Activated T-cell treated with anti-CD3 and anti-CD28 coated beads, Interleukin-2, amount 50 U/mL, for 72 hours (primary cell): ENCODE results near the gene GNPNAT1. TPM values are rescaled to one million over a fixed set of nuclear protein-coding genes. Genes with fewer than 3 reads are reported as not detected.

ENCODE experiments used
- ATAC-seq, 2 donors: fragments of 150-1000 bp; cut with Tn5 transposase; replicated peaks in 1 of 2; 2 replicates each; pipeline ENCODE4 v1.10.0; 2021; ENCODE audit warnings: moderate library complexity in 2 of 2, mild to moderate bottlenecking in 1 of 2
- DNase-seq, 2 donors: peaks; one replicate each; pipeline ENCODE4 v3.0.0; 2021 to 2022; ENCODE audit warnings: mixed read lengths in 1 of 2
- H3K27ac Mint-ChIP-seq: one replicate; pipeline ENCODE4 v1.8.0; 2022; ENCODE audit warnings: mild to moderate bottlenecking, moderate library complexity, mixed read lengths
- H3K27me3 Mint-ChIP-seq: one replicate; pipeline ENCODE4 v1.8.0; 2022; ENCODE audit warnings: low read depth, mixed read lengths
- H3K36me3 Mint-ChIP-seq, 2 donors: one replicate each; pipeline ENCODE4 v1.8.0; 2022; ENCODE audit warnings: mixed read lengths in 2 of 2, mild to moderate bottlenecking in 1 of 2; ENCODE audit not compliant: insufficient read depth in 2 of 2
- H3K4me1 Mint-ChIP-seq: one replicate; pipeline ENCODE4 v1.8.0; 2022; ENCODE audit warnings: low read depth, mixed read lengths
- H3K4me3 Mint-ChIP-seq, 2 donors: one replicate each; pipeline ENCODE4 v1.8.0; 2022; ENCODE audit warnings: mild to moderate bottlenecking in 2 of 2, mixed read lengths in 2 of 2, moderate library complexity in 2 of 2
- H3K9me3 Mint-ChIP-seq, 2 donors: one replicate each; pipeline ENCODE4 v1.8.0; 2022; ENCODE audit warnings: mixed read lengths in 2 of 2
- total RNA-seq, 2 donors: library from RNA; stranded (reverse); gene quantifications; one replicate each; pipeline ENCODE4 v1.2.3, GENCODE V29; 2022

The GNPNAT1 gene
- total RNA-seq, 2 donors from 2014 or later = 16.3 to 19.9 TPM

- Mint-ChIP-seq H3K27ac (no peak overlapping the region), H3K36me3 (no peaks in the 10 kb centered on the region), H3K4me1 (no peaks in the 10 kb centered on the region), H3K4me3 (no peak overlapping the region), H3K27me3 (no peaks in the 10 kb centered on the region), H3K9me3 (no peaks in the 10 kb centered on the region)
- no peak for ATAC-seq
- no peak for DNase-seq
Measured at GRCh38 chr14:52806115-52806514, 14.7 kb upstream of the GNPNAT1 start.

- Mint-ChIP-seq H3K36me3 (no peaks in the 10 kb centered on the region), H3K27me3 (no peaks in the 10 kb centered on the region), H3K9me3 (peaks cover 0 to 3% of the 10 kb centered on the region in 2 donors), H3K4me1 (no peaks in the 10 kb centered on the region), H3K27ac (no peak overlapping the region), H3K4me3 (no peak overlapping the region)
- DNase-seq (no peak), ATAC-seq (no peak)
Measured at GRCh38 chr14:52802597-52802996, 11.2 kb upstream of the GNPNAT1 start.

- no peak for DNase-seq
- H3K4me1 Mint-ChIP-seq = no peaks in the 10 kb centered on the region
- ATAC-seq = peak; percentile 58 to 84
- no peak overlapping the region for H3K4me3 Mint-ChIP-seq
- peaks cover 0 to 4% of the 10 kb centered on the region in 2 donors for H3K9me3 Mint-ChIP-seq
- H3K27ac Mint-ChIP-seq = no peak overlapping the region
- no peaks in the 10 kb centered on the region for H3K27me3 Mint-ChIP-seq
- peaks cover 2 to 5% of the 10 kb centered on the region in 2 donors for H3K36me3 Mint-ChIP-seq
Measured at GRCh38 chr14:52801014-52801712, 9.8 kb upstream of the GNPNAT1 start.

GRCh38 chr14:52798826-52799225 lies 7.4 kb upstream of the GNPNAT1 start:
- H3K9me3 Mint-ChIP-seq = peaks cover 0 to 4% of the 10 kb centered on the region in 2 donors
- H3K27me3 Mint-ChIP-seq = no peaks in the 10 kb centered on the region
- no peaks in the 10 kb centered on the region for H3K4me1 Mint-ChIP-seq
- DNase-seq = no peak
- H3K27ac Mint-ChIP-seq = no peak overlapping the region
- ATAC-seq = no peak
- H3K36me3 Mint-ChIP-seq = peaks cover 2 to 9% of the 10 kb centered on the region in 2 donors
- H3K4me3 Mint-ChIP-seq = no peak overlapping the region

GRCh38 chr14:52797653-52798052 lies 6.2 kb upstream of the GNPNAT1 start:
- no peaks in the 10 kb centered on the region for H3K27me3 Mint-ChIP-seq
- no peak overlapping the region for H3K27ac Mint-ChIP-seq
- no peak for ATAC-seq
- peaks cover under 1% of the 10 kb centered on the region for H3K4me1 Mint-ChIP-seq
- peaks cover 0 to 4% of the 10 kb centered on the region in 2 donors for H3K9me3 Mint-ChIP-seq
- DNase-seq = no peak
- no peak overlapping the region for H3K4me3 Mint-ChIP-seq
- H3K36me3 Mint-ChIP-seq = peaks cover 2 to 9% of the 10 kb centered on the region in 2 donors

- ATAC-seq (no peak), DNase-seq (no peak)
- H3K27me3 Mint-ChIP-seq = no peaks in the 10 kb centered on the region
- H3K9me3 Mint-ChIP-seq = peaks cover 0 to 2% of the 10 kb centered on the region in 2 donors
- H3K4me3 Mint-ChIP-seq = no peak overlapping the region
- peaks cover 37% of the 10 kb centered on the region for H3K4me1 Mint-ChIP-seq
- peaks cover 2 to 9% of the 10 kb centered on the region in 2 donors for H3K36me3 Mint-ChIP-seq
- no peak overlapping the region for H3K27ac Mint-ChIP-seq
Measured at GRCh38 chr14:52793061-52793460, 1.7 kb upstream of the GNPNAT1 start.

GRCh38 chr14:52792097-52792415 lies 649 bp upstream of the GNPNAT1 start:
- H3K9me3 Mint-ChIP-seq = peaks cover 0 to 2% of the 10 kb centered on the region in 2 donors
- no peak for ATAC-seq
- H3K4me1 Mint-ChIP-seq = peaks cover 37% of the 10 kb centered on the region
- peak overlapping the region; percentile 84 for H3K27ac Mint-ChIP-seq
- H3K27me3 Mint-ChIP-seq = no peaks in the 10 kb centered on the region
- H3K4me3 Mint-ChIP-seq = peak overlapping the region; percentile 86 to 92
- peaks cover 2 to 9% of the 10 kb centered on the region in 2 donors for H3K36me3 Mint-ChIP-seq
- no peak for DNase-seq

GRCh38 chr14:52790756-52791222 lies 618 bp downstream of the GNPNAT1 start:
- no peaks in the 10 kb centered on the region for H3K27me3 Mint-ChIP-seq
- peak overlapping the region; percentile 72 for H3K27ac Mint-ChIP-seq
- H3K36me3 Mint-ChIP-seq = peaks cover 0 to under 1% of the 10 kb centered on the region in 2 donors
- no peak for DNase-seq
- H3K9me3 Mint-ChIP-seq = no peaks in the 10 kb centered on the region
- peak in 1 of 2 donors; percentile 1 for ATAC-seq
- peaks cover 37% of the 10 kb centered on the region for H3K4me1 Mint-ChIP-seq
- peak overlapping the region; percentile 92 to 97 for H3K4me3 Mint-ChIP-seq

GRCh38 chr14:52790011-52790755 lies 1.2 kb downstream of the GNPNAT1 start:
- H3K4me1 Mint-ChIP-seq = peaks cover 37% of the 10 kb centered on the region
- no peak for ATAC-seq

GRCh38 chr14:52789118-52789517 lies 2.3 kb downstream of the GNPNAT1 start:
- ATAC-seq = no peak

More at GRCh38 chr14:52790011-52790755, 1.2 kb downstream of the GNPNAT1 start:
- Mint-ChIP-seq H3K27me3 (no peaks in the 10 kb centered on the region), H3K9me3 (no peaks in the 10 kb centered on the region), H3K4me3 (peak overlapping the region; percentile 92 to 97), H3K36me3 (no peaks in the 10 kb centered on the region), H3K27ac (peak overlapping the region; percentile 90)
- DNase-seq = no peak

GRCh38 chr14:52786887-52787286 lies 4.5 kb downstream of the GNPNAT1 start:
- Mint-ChIP-seq H3K9me3 (no peaks in the 10 kb centered on the region), H3K27me3 (no peaks in the 10 kb centered on the region), H3K27ac (no peak overlapping the region), H3K4me1 (peaks cover 29% of the 10 kb centered on the region), H3K4me3 (no peak overlapping the region), H3K36me3 (no peaks in the 10 kb centered on the region)
- no peak for ATAC-seq
- no peak for DNase-seq

More at GRCh38 chr14:52789118-52789517, 2.3 kb downstream of the GNPNAT1 start:
- Mint-ChIP-seq H3K4me1 (peaks cover 37% of the 10 kb centered on the region), H3K27me3 (no peaks in the 10 kb centered on the region), H3K9me3 (no peaks in the 10 kb centered on the region), H3K36me3 (no peaks in the 10 kb centered on the region), H3K27ac (no peak overlapping the region), H3K4me3 (peak overlapping the region; percentile 9 to 84)
- no peak for DNase-seq

GRCh38 chr14:52783206-52783605 lies 8.2 kb downstream of the GNPNAT1 start:
- peaks cover 2% of the 10 kb centered on the region for H3K4me1 Mint-ChIP-seq
- DNase-seq = no peak
- H3K4me3 Mint-ChIP-seq = no peak overlapping the region
- no peak overlapping the region for H3K27ac Mint-ChIP-seq
- H3K36me3 Mint-ChIP-seq = no peaks in the 10 kb centered on the region
- ATAC-seq = no peak
- no peaks in the 10 kb centered on the region for H3K9me3 Mint-ChIP-seq
- H3K27me3 Mint-ChIP-seq = no peaks in the 10 kb centered on the region

- Mint-ChIP-seq H3K9me3 (no peaks in the 10 kb centered on the region), H3K4me1 (no peaks in the 10 kb centered on the region), H3K27me3 (no peaks in the 10 kb centered on the region), H3K27ac (no peak overlapping the region), H3K4me3 (no peak overlapping the region), H3K36me3 (peaks cover 0 to 5% of the 10 kb centered on the region in 2 donors)
- ATAC-seq (no peak), DNase-seq (no peak)
Measured at GRCh38 chr14:52781629-52782028, 9.8 kb downstream of the GNPNAT1 start.
